H1 (cell line): ENCODE measurements around the gene RTN4RL1.

Experiments
- CEBPB ChIP-seq: IDR thresholded peaks from 2 replicates; pipeline ENCODE4 v1.6.1; 2012; ENCODE audit warnings: low read depth, low read length
- CHD2 ChIP-seq: IDR thresholded peaks from 2 replicates; pipeline ENCODE4 v1.6.1; 2012; ENCODE audit warnings: low read length, improper control_type of control experiment
- CREB1 ChIP-seq: IDR thresholded peaks from 2 replicates; pipeline ENCODE4 v1.6.1; 2012; ENCODE audit warnings: inconsistent platforms
- CTCF ChIP-seq, 3 experiments: IDR thresholded peaks; 1 replicate in 2 of 3; 2 replicates in 1 of 3; pipeline versions ENCODE4 v1.5.1 to v1.6.1; 2011; ENCODE audit warnings: low read length in 3 of 3, mild to moderate bottlenecking in 3 of 3, inconsistent platforms in 2 of 3, low read depth in 1 of 3, moderate library complexity in 1 of 3; ENCODE audit not compliant: insufficient read depth in 1 of 3; ENCODE audit errors: control extremely low read depth in 1 of 3
- EGR1 ChIP-seq: IDR thresholded peaks from 2 replicates; pipeline ENCODE4 v1.6.1; 2011; ENCODE audit warnings: low read depth, low read length, borderline replicate concordance
- EP300 ChIP-seq, 2 experiments: IDR thresholded peaks; 1 replicate in 1 of 2; 2 replicates in 1 of 2; pipeline ENCODE4 v1.6.1; 2011 to 2012; ENCODE audit warnings: low read depth in 2 of 2, low read length in 2 of 2, mild to moderate bottlenecking in 2 of 2, borderline replicate concordance in 1 of 2, inconsistent platforms in 1 of 2, moderate library complexity in 1 of 2
- EZH2 ChIP-seq: fragments of 200-600 bp; sonication (generic); IDR thresholded peaks from 2 replicates; pipeline ENCODE4 v1.7.1; 2012; ENCODE audit warnings: low read depth, mild to moderate bottlenecking, moderate library complexity, low read length, inconsistent platforms; ENCODE audit not compliant: severe bottlenecking
- POLR2A ChIP-seq, 2 experiments: IDR thresholded peaks; 1 replicate in 1 of 2; 2 replicates in 1 of 2; pipeline ENCODE4 v1.6.1; 2011; ENCODE audit warnings: low read depth in 2 of 2, low read length in 2 of 2, mild to moderate bottlenecking in 2 of 2; ENCODE audit errors: control extremely low read depth in 1 of 2
- POLR2AphosphoS5 ChIP-seq: IDR thresholded peaks from 2 replicates; pipeline ENCODE4 v1.6.1; 2011; ENCODE audit warnings: low read depth, low read length
- SP1 ChIP-seq: IDR thresholded peaks from 2 replicates; pipeline ENCODE4 v1.6.1; 2011; ENCODE audit warnings: low read depth, low read length
- SP4 ChIP-seq: IDR thresholded peaks from 2 replicates; pipeline ENCODE4 v1.6.1; 2012; ENCODE audit warnings: low read length, inconsistent platforms
- YY1 ChIP-seq: IDR thresholded peaks from 2 replicates; pipeline ENCODE4 v1.6.1; 2011; ENCODE audit warnings: low read depth, mild to moderate bottlenecking, low read length
- TF ChIP-seq, protein P1 (sequence below): IDR thresholded peaks from 2 replicates; pipeline ENCODE4 v1.6.1; 2012; ENCODE audit warnings: inconsistent platforms

- TF ChIP-seq CTCF (IDR thresholded peaks at IDR 0.05; ENCODE audit: control extremely low read depth in 1 of 3, insufficient read depth in 1 of 3, low read depth in 1 of 3, low read length in 3 of 3) = peak; percentile 64 to 88 (median 74)
- no peak for TF ChIP-seq POLR2A (IDR thresholded peaks at IDR 0.05; ENCODE audit: control extremely low read depth in 1 of 2, low read depth in 2 of 2, low read length in 2 of 2)
- peak; percentile 93 for TF ChIP-seq POLR2AphosphoS5
- no peak for TF ChIP-seq SP4
- TF ChIP-seq SP1 = peak; percentile 42; the same call in 1 of the 2 replicates
- no peak for TF ChIP-seq YY1
- TF ChIP-seq CREB1 = no peak
- TF ChIP-seq CHD2 = no peak
- TF ChIP-seq, protein P1, sequence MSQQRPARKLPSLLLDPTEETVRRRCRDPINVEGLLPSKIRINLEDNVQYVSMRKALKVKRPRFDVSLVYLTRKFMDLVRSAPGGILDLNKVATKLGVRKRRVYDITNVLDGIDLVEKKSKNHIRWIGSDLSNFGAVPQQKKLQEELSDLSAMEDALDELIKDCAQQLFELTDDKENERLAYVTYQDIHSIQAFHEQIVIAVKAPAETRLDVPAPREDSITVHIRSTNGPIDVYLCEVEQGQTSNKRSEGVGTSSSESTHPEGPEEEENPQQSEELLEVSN = no peak
- TF ChIP-seq EGR1 = no peak; the same call in 1 of the 2 replicates
- no peak for TF ChIP-seq EP300 (IDR thresholded peaks at IDR 0.05; ENCODE audit: borderline replicate concordance in 1 of 2, low read depth in 2 of 2, low read length in 2 of 2)
- TF ChIP-seq CEBPB = no peak
- no peak for TF ChIP-seq EZH2
Measured at GRCh38 chr17:1908699-1909309, 116.3 kb downstream of the RTN4RL1 start.
